B cell (primary cell): Measurements from ENCODE around the gene LIN28B. TPM values are rescaled to one million over a fixed set of nuclear protein-coding genes. Genes with fewer than 3 reads are reported as not detected.

Source experiments
- ATAC-seq: fragments of 200-7000 bp; cut with Tn5 transposase; one replicate; pipeline ENCODE4 v1.10.0; 2021; ENCODE audit warnings: low read depth, mild to moderate bottlenecking, moderate number of reproducible peaks, moderate library complexity
- CTCF ChIA-PET: fragments of 350-600 bp; sonication (Branson Sonifier 250); formaldehyde crosslinking; loops from one replicate; lab custom pipeline; 2021; ENCODE audit warnings: antibody characterized with exemption, inconsistent platforms; lab: Charles Lee
- POLR2A ChIA-PET: fragments of 350-600 bp; sonication (Branson Sonifier 250); formaldehyde crosslinking; loops from one replicate; lab custom pipeline; 2021; ENCODE audit warnings: antibody characterized with exemption; lab: Charles Lee
- DNase-seq: peaks from one replicate; pipeline ENCODE4 v3.0.0; 2013
- H2AFZ ChIP-seq: 2 replicates; pipeline ENCODE4 v1.6.1; 2012; ENCODE audit warnings: mild to moderate bottlenecking, low read depth, low read length; ENCODE audit not compliant: insufficient read depth, poor library complexity, severe bottlenecking
- H3K27ac ChIP-seq, 2 donors: 1 replicate in 1 of 2; 2 replicates in 1 of 2; pipeline ENCODE4 v1.5.1; 2012 to 2013; ENCODE audit warnings: low read length in 2 of 2, mild to moderate bottlenecking in 2 of 2, moderate library complexity in 1 of 2
- H3K27me3 ChIP-seq, 4 experiments: fragments of 200-600 bp in 1 of 4; sonication (generic) in 1 of 4; replicated peaks in 1 of 4; 1 replicate in 2 of 4; 2 replicates in 2 of 4; pipeline versions ENCODE4 v1.6.1 to v1.7.0; 2013 to 2016; ENCODE audit warnings: low read length in 3 of 4, mild to moderate bottlenecking in 2 of 4, mixed read lengths in 1 of 4, moderate library complexity in 1 of 4; ENCODE audit not compliant: insufficient read depth in 4 of 4, control insufficient read depth in 3 of 4; ENCODE audit errors: control extremely low read depth in 1 of 4
- H3K36me3 ChIP-seq, 2 experiments: replicated peaks in 1 of 2; 1 replicate in 1 of 2; 2 replicates in 1 of 2; pipeline versions ENCODE4 v1.6.1 to v1.7.1; 2013; ENCODE audit warnings: low read length in 1 of 2; ENCODE audit not compliant: insufficient read depth in 2 of 2, control insufficient read depth in 1 of 2; ENCODE audit errors: control extremely low read depth in 1 of 2, extremely low read depth in 1 of 2
- H3K4me1 ChIP-seq, 2 donors: fragments of 200-600 bp in 1 of 2; sonication (generic) in 1 of 2; 1 replicate in 1 of 2; 2 replicates in 1 of 2; pipeline versions ENCODE4 v1.5.1 to v1.6.1; 2013 to 2017; ENCODE audit warnings: low read length in 2 of 2; ENCODE audit not compliant: control insufficient read depth in 2 of 2, insufficient read depth in 2 of 2
- H3K4me2 ChIP-seq: replicated peaks from 2 replicates; pipeline ENCODE3; 2012; ENCODE audit warnings: mild to moderate bottlenecking, low read depth, low read length; ENCODE audit not compliant: poor library complexity, severe bottlenecking
- H3K4me3 ChIP-seq, 5 experiments: fragments of 200-600 bp in 1 of 5; sonication (generic) in 1 of 5; 1 replicate in 3 of 5; 2 replicates in 2 of 5; pipeline versions ENCODE4 v1.5.1 to v1.7.0; 2011 to 2016; ENCODE audit warnings: low read length in 4 of 5, mild to moderate bottlenecking in 4 of 5, low read depth in 2 of 5, control low read depth in 1 of 5, moderate library complexity in 1 of 5; ENCODE audit not compliant: insufficient read depth in 1 of 5; ENCODE audit errors: control extremely low read depth in 1 of 5, extremely low read depth in 1 of 5
- H3K79me2 ChIP-seq: fragments of 200-600 bp; sonication (generic); one replicate; pipeline ENCODE4 v1.6.0; 2016; ENCODE audit warnings: low read length; ENCODE audit not compliant: control insufficient read depth, insufficient read depth
- H3K9ac ChIP-seq: fragments of 200-600 bp; sonication (generic); 2 replicates; pipeline ENCODE4 v1.6.1; 2017; ENCODE audit warnings: mild to moderate bottlenecking, low read length, moderate library complexity
- H3K9me3 ChIP-seq, 3 donors: one replicate each; pipeline versions ENCODE4 v1.6.1 to v1.7.1; 2013; ENCODE audit warnings: low read length in 2 of 3; ENCODE audit not compliant: control insufficient read depth in 2 of 3, insufficient read depth in 1 of 3; ENCODE audit errors: control extremely low read depth in 1 of 3
- H4K20me1 ChIP-seq: 2 replicates; pipeline ENCODE4 v1.6.0; 2012; ENCODE audit warnings: mild to moderate bottlenecking, low read length; ENCODE audit not compliant: insufficient read depth, control insufficient read depth, poor library complexity, severe bottlenecking
- H3K27ac Mint-ChIP-seq: one replicate; pipeline ENCODE4 v1.8.0; 2021; ENCODE audit warnings: mixed read lengths
- H3K27me3 Mint-ChIP-seq: one replicate; pipeline ENCODE4 v1.8.0; 2021; ENCODE audit warnings: mixed read lengths
- H3K4me1 Mint-ChIP-seq: one replicate; pipeline ENCODE4 v1.8.0; 2021; ENCODE audit warnings: mixed read lengths
- H3K4me3 Mint-ChIP-seq: one replicate; pipeline ENCODE4 v1.8.0; 2021; ENCODE audit warnings: mixed read lengths
- H3K9me3 Mint-ChIP-seq: one replicate; pipeline ENCODE4 v1.8.0; 2022; ENCODE audit warnings: mixed read lengths; ENCODE audit not compliant: insufficient read depth
- CTCF ChIP-seq: fragments of 200-600 bp; IDR thresholded peaks from one replicate; pipeline ENCODE4 v1.8.0; 2022; ENCODE audit warnings: antibody characterized with exemption, mild to moderate bottlenecking
- EZH2 ChIP-seq: IDR thresholded peaks from 2 replicates; pipeline ENCODE4 v1.6.1; 2012; ENCODE audit warnings: borderline replicate concordance, low read depth, mild to moderate bottlenecking, moderate library complexity, low read length; ENCODE audit not compliant: insufficient read depth, poor library complexity, severe bottlenecking
- WGBS: methylation state at CpG from one replicate; pipeline ENCODE4 v1.1.5; 2013; ENCODE audit warnings: missing lambda C conversion rate; ENCODE audit not compliant: insufficient coverage; 5-methylcytosine and 5-hydroxymethylcytosine counted together
- intact Hi-C: fragments of 100-400 bp; cut with micrococcal nuclease; formaldehyde crosslinking; loops from one replicate; pipeline ENCODE4 v1.10.0; 2022
- polyA plus RNA-seq: library from polyadenylated mRNA; depleted of rRNA; stranded (reverse); fragments of >200 nt; gene quantifications from 2 replicates; pipeline ENCODE4 v1.2.3, GENCODE V29; 2012
- total RNA-seq, 2 donors: library from RNA; stranded (reverse); fragments of 120-200 nt in 1 of 2; gene quantifications; 1 replicate in 1 of 2; 2 replicates in 1 of 2; pipeline versions ENCODE4 v1.2.3 to v1.2.4, GENCODE V29; 2013 to 2022

Gene LIN28B
- total and polyA plus RNA-seq, 2 donors (not counting 1 experiment from before 2014, with no cell fraction given) = not detected

DNA sequence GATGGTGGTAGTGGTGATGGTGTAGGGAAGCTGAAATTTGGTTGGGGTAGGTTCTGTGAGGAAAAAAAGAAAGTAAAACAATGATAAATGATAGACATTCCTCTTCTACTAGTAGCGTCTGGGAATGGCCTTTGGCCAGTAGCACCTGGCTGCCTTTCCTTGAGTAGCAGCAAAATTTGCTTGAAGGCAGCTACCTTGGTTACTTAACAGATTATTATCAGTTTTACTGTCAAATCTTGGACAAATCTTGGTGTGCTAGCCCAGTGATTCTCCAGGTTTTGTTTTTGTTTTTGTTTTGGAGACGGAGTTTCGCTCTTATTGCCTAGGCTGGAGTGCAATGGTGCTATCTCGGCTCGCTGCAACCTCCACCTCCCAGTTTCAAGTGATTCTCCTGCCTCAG lies 26.4 kb downstream of the LIN28B start:
- Histone ChIP-seq H3K4me1 (no peaks in the 10 kb centered on the region), H3K9ac (no peak overlapping the region), H3K9me3 (no peaks in the 10 kb centered on the region), H2AFZ (no peak overlapping the region), H4K20me1 (no peaks in the 10 kb centered on the region), H3K36me3 (no peaks in the 10 kb centered on the region), H3K27me3 (peaks cover 0 to 2% (median 0%) of the 10 kb centered on the region in 4 experiments), H3K27ac (no peak overlapping the region), H3K4me3 (no peak overlapping the region), H3K79me2 (no peaks in the 10 kb centered on the region), H3K4me2 (no peak overlapping the region)
- WGBS = 92% methylated on average over 2 of the region's 5 CpGs
- Mint-ChIP-seq H3K4me3 (no peak overlapping the region), H3K4me1 (no peaks in the 10 kb centered on the region), H3K27me3 (peaks cover 3% of the 10 kb centered on the region), H3K9me3 (no peaks in the 10 kb centered on the region), H3K27ac (no peak overlapping the region)
- TF ChIP-seq EZH2 (no peak), CTCF (no peak)
- no peak for DNase-seq
- CTCF ChIA-PET = no interaction called here
- POLR2A ChIA-PET = no interaction called here
- intact Hi-C loops = no loop called here
- ATAC-seq = no peak

GRCh38 chr6:104983776-104984175 lies 26.9 kb downstream of the LIN28B start:
- H3K9me3 ChIP-seq = no peaks in the 10 kb centered on the region
- no peak overlapping the region for H3K4me2 ChIP-seq
- CTCF ChIA-PET = no interaction called here
- no peak overlapping the region for H3K27ac ChIP-seq
- H3K4me3 ChIP-seq = no peak overlapping the region
- Mint-ChIP-seq H3K9me3 (no peaks in the 10 kb centered on the region), H3K27ac (no peak overlapping the region), H3K27me3 (peaks cover 1% of the 10 kb centered on the region), H3K4me1 (no peaks in the 10 kb centered on the region), H3K4me3 (no peak overlapping the region)
- POLR2A ChIA-PET = no interaction called here
- no CpG with 5 or more reads among the region's 4 CpGs for WGBS
- H2AFZ ChIP-seq = no peak overlapping the region
- H3K27me3 ChIP-seq = peaks cover 0 to 2% (median 0%) of the 10 kb centered on the region in 4 experiments
- intact Hi-C loops = no loop called here
- no peaks in the 10 kb centered on the region for H4K20me1 ChIP-seq
- H3K9ac ChIP-seq = no peak overlapping the region
- DNase-seq (no peak), ATAC-seq (no peak)
- no peaks in the 10 kb centered on the region for H3K36me3 ChIP-seq
- TF ChIP-seq CTCF (no peak), EZH2 (no peak)
- no peaks in the 10 kb centered on the region for H3K79me2 ChIP-seq
- H3K4me1 ChIP-seq = no peaks in the 10 kb centered on the region
